Loucy (cell line): ENCODE measurements around the gene RAB4A.

ENCODE experiments used
- EZH2phosphoT487 ChIP-seq: fragments of 200-600 bp; IDR thresholded peaks from 2 replicates; pipeline ENCODE4 v1.6.1; 2018; ENCODE audit warnings: antibody characterized with exemption, mild to moderate bottlenecking, moderate library complexity, borderline replicate concordance
- TF ChIP-seq, protein P1 (sequence below): fragments of 200-600 bp; sonication (generic); conservative IDR thresholded peaks from 2 replicates; pipeline ENCODE4 v1.5.1; 2014; ENCODE audit warnings: mild to moderate bottlenecking, antibody characterized with exemption, low read length

DNA sequence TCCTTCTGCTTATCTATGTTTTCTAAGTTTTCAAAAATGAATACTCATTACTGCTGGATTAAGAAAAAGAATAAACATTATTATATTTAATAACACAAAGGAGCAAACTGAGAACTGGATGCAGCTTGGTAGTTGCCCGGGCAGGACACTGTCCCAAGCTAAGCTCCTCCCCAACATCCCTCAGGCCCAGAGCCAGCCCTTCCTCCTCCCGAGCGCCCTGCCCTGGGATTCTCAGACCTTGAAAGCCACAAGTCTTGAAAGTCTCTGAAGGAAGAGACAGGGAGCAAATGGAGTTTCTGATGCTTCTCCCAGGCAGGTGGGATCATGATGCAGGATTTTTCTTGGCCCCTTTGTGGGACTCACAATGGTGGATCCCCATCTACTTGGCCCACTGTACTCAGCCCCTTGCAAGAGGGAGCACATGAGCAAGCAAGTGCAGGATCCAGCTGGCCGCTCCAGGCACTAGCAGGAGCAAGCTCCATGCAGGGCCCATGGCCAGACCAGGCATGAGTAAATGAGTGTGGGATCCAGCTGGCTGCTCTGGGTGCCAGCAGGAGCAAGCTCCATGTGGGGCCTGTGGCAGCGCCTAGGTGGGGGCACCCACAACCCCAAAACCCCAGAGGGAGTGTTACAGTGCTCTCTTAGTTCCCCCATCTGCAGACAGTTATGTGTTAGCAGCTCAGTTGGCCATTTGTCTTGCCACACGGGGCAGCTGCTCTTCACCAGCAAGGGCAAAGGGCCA, 32.1 kb upstream of the RAB4A start:
- TF ChIP-seq, protein P1, sequence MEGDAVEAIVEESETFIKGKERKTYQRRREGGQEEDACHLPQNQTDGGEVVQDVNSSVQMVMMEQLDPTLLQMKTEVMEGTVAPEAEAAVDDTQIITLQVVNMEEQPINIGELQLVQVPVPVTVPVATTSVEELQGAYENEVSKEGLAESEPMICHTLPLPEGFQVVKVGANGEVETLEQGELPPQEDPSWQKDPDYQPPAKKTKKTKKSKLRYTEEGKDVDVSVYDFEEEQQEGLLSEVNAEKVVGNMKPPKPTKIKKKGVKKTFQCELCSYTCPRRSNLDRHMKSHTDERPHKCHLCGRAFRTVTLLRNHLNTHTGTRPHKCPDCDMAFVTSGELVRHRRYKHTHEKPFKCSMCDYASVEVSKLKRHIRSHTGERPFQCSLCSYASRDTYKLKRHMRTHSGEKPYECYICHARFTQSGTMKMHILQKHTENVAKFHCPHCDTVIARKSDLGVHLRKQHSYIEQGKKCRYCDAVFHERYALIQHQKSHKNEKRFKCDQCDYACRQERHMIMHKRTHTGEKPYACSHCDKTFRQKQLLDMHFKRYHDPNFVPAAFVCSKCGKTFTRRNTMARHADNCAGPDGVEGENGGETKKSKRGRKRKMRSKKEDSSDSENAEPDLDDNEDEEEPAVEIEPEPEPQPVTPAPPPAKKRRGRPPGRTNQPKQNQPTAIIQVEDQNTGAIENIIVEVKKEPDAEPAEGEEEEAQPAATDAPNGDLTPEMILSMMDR: no peak
- TF ChIP-seq EZH2phosphoT487: no peak
